Iris pigment epithelial cell (primary cell): ENCODE measurements around the gene SLCO3A1.

ENCODE experiments used
- DNase-seq: peaks from one replicate; pipeline ENCODE4 v3.0.0-alpha.2; 2011; ENCODE audit warnings: low read depth

SLCO3A1 gene

GRCh38 chr15:91966194-91966552 lies 112.7 kb downstream of the SLCO3A1 start:
- DNase-seq = no peak

- DNase-seq = peak; percentile 3
These were observed 114.6 kb downstream of the SLCO3A1 start for GRCh38 chr15:91967935-91968606.

- DNase-seq = no peak
These were observed 115.1 kb downstream of the SLCO3A1 start for GRCh38 chr15:91968610-91969009.

- DNase-seq = no peak
These were observed 116.6 kb downstream of the SLCO3A1 start for GRCh38 chr15:91970142-91970541.

- DNase-seq = no peak
These were observed 120.0 kb downstream of the SLCO3A1 start for GRCh38 chr15:91973481-91973880.

- DNase-seq = no peak
These were observed 120.8 kb downstream of the SLCO3A1 start for GRCh38 chr15:91974321-91974720.

- no peak for DNase-seq
These were observed 121.9 kb downstream of the SLCO3A1 start for GRCh38 chr15:91975241-91975978.

- no peak for DNase-seq
These were observed 123.5 kb downstream of the SLCO3A1 start for GRCh38 chr15:91976966-91977365.

GRCh38 chr15:91980502-91981267 lies 127.2 kb downstream of the SLCO3A1 start:
- no peak for DNase-seq

GRCh38 chr15:91981821-91982800 lies 128.6 kb downstream of the SLCO3A1 start:
- no peak for DNase-seq

- no peak for DNase-seq
These were observed 130.3 kb downstream of the SLCO3A1 start for GRCh38 chr15:91983729-91984340.

- DNase-seq = no peak
These were observed 131.8 kb downstream of the SLCO3A1 start for GRCh38 chr15:91985297-91985696.

GRCh38 chr15:91988071-91988470 lies 134.6 kb downstream of the SLCO3A1 start:
- DNase-seq = no peak

GRCh38 chr15:91988655-91989054 lies 135.1 kb downstream of the SLCO3A1 start:
- DNase-seq = no peak

GRCh38 chr15:91989821-91990220 lies 136.3 kb downstream of the SLCO3A1 start:
- no peak for DNase-seq

GRCh38 chr15:91992945-91993344 lies 139.4 kb downstream of the SLCO3A1 start:
- DNase-seq = no peak

GRCh38 chr15:91995146-91995545 lies 141.6 kb downstream of the SLCO3A1 start:
- DNase-seq = no peak

- DNase-seq = no peak
These were observed 143.7 kb downstream of the SLCO3A1 start for GRCh38 chr15:91997163-91997562.

GRCh38 chr15:92000709-92001108 lies 147.2 kb downstream of the SLCO3A1 start:
- no peak for DNase-seq

- DNase-seq = no peak
These were observed 147.8 kb downstream of the SLCO3A1 start for GRCh38 chr15:92001307-92001706.

GRCh38 chr15:92002666-92003065 lies 149.2 kb downstream of the SLCO3A1 start:
- no peak for DNase-seq
